Progenitor cell of endocrine pancreas (in vitro differentiated cells): ENCODE data around the gene KLF2. TPM values are rescaled to one million over a fixed set of nuclear protein-coding genes. Genes with fewer than 3 reads are reported as not detected.
"Not testable (repeated sequence)": the region's sequence is repeated elsewhere in the genome, so short reads cannot be mapped to it uniquely, and the experiment has no call there.

ENCODE experiments used
- DNase-seq: peaks from one replicate; pipeline ENCODE4 v3.0.0; 2021; ENCODE audit warnings: low spot score; ENCODE audit not compliant: unreplicated experiment
- H3K27ac Mint-ChIP-seq: 2 replicates; pipeline ENCODE4 v1.8.0; 2021; ENCODE audit warnings: mild to moderate bottlenecking, moderate library complexity, mixed read lengths
- H3K27me3 Mint-ChIP-seq: 2 replicates; pipeline ENCODE4 v1.8.0; 2021; ENCODE audit warnings: mixed read lengths
- H3K36me3 Mint-ChIP-seq: 2 replicates; pipeline ENCODE4 v1.8.0; 2022; ENCODE audit warnings: mixed read lengths; ENCODE audit not compliant: insufficient read depth
- H3K4me1 Mint-ChIP-seq: 2 replicates; pipeline ENCODE4 v1.8.0; 2021; ENCODE audit warnings: low read depth, mixed read lengths
- H3K4me3 Mint-ChIP-seq: 2 replicates; pipeline ENCODE4 v1.8.0; 2021; ENCODE audit warnings: low read depth, mild to moderate bottlenecking, moderate library complexity, mixed read lengths
- H3K9me3 Mint-ChIP-seq: 2 replicates; pipeline ENCODE4 v1.8.0; 2021; ENCODE audit warnings: low read depth, mixed read lengths
- CTCF ChIP-seq: fragments of 200-600 bp; sonication (generic); IDR thresholded peaks from one replicate; pipeline ENCODE4 v1.5.0; 2021; ENCODE audit warnings: antibody characterized with exemption, mild to moderate bottlenecking; ENCODE audit not compliant: unreplicated experiment
- long read RNA-seq: library from polyadenylated mRNA; unstranded; transcript quantifications from one replicate; pipeline ENCODE4 v2.0.0, GENCODE V29; 2020
- total RNA-seq: library from RNA; stranded (reverse); gene quantifications from 2 replicates; pipeline ENCODE4 v1.2.1, GENCODE V29; 2021

Gene KLF2
- total RNA-seq = 2.7 TPM in 2 replicates
- long read RNA-seq = 0 reads

- H3K27ac Mint-ChIP-seq = no peak within 1 kb of the TSS
- no peak within 1 kb of the TSS for H3K4me3 Mint-ChIP-seq
- H3K27me3 Mint-ChIP-seq = peaks cover 65% of the 10 kb centered on the region
- H3K4me1 Mint-ChIP-seq = peaks cover 7% of the 10 kb centered on the region
- no peaks in the 10 kb centered on the region for H3K36me3 Mint-ChIP-seq
- TF ChIP-seq CTCF = no peak
- no peaks in the 10 kb centered on the region for H3K9me3 Mint-ChIP-seq
- peak; percentile 53 for DNase-seq
These were observed at the start of gene KLF2 for GRCh38 chr19:16324384-16325160. TSS of gene KLF2 (plus strand) at chr19:16324826. CDS start at chr19:16324924, 98 bp downstream.

GRCh38 chr19:16280306-16280705 lies 44.3 kb upstream of the KLF2 start:
- no peak for DNase-seq
- H3K27ac Mint-ChIP-seq = no peak overlapping the region
- H3K4me3 Mint-ChIP-seq = no peak overlapping the region
- peaks cover 3% of the 10 kb centered on the region for H3K27me3 Mint-ChIP-seq
- H3K9me3 Mint-ChIP-seq = no peaks in the 10 kb centered on the region
- H3K4me1 Mint-ChIP-seq = peaks cover 2% of the 10 kb centered on the region
- H3K36me3 Mint-ChIP-seq = no peaks in the 10 kb centered on the region
- TF ChIP-seq CTCF = no peak

- no peaks in the 10 kb centered on the region for H3K36me3 Mint-ChIP-seq
- no peaks in the 10 kb centered on the region for H3K9me3 Mint-ChIP-seq
- no peak for TF ChIP-seq CTCF
- peaks cover 4% of the 10 kb centered on the region for H3K27me3 Mint-ChIP-seq
- no peak overlapping the region for H3K27ac Mint-ChIP-seq
- H3K4me3 Mint-ChIP-seq = no peak overlapping the region
- peaks cover 2% of the 10 kb centered on the region for H3K4me1 Mint-ChIP-seq
- no peak for DNase-seq
These were observed 42.9 kb upstream of the KLF2 start for GRCh38 chr19:16281743-16282142.

- no peaks in the 10 kb centered on the region for H3K9me3 Mint-ChIP-seq
- H3K36me3 Mint-ChIP-seq = no peaks in the 10 kb centered on the region
- H3K27me3 Mint-ChIP-seq = peaks cover 10% of the 10 kb centered on the region
- TF ChIP-seq CTCF = no peak
- peaks cover 2% of the 10 kb centered on the region for H3K4me1 Mint-ChIP-seq
- no peak for DNase-seq
- H3K4me3 Mint-ChIP-seq = no peak overlapping the region
- H3K27ac Mint-ChIP-seq = peak overlapping the region; percentile 89
These were observed 41.2 kb upstream of the KLF2 start for GRCh38 chr19:16283210-16284061.

DNA sequence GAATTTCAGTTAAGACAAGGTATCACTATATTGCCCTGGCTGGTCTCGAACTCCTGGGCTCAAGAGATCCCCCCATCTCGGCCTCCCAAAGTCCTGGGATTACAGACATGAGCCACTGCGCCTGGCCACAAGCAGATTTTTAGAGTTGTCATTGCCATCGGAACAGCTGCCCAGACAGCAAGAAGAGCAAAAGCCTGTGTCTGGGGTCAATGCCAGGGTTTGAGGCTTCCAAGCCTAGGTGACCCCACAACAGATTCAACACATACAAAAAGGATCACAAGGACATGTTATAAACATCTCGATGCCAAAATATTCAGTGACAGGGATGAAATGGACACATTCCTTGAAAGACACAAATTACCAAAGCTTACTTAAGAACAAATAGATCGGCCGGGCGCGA lies 40.1 kb upstream of the KLF2 start:
- no peak overlapping the region for H3K27ac Mint-ChIP-seq
- no peak for TF ChIP-seq CTCF
- H3K4me1 Mint-ChIP-seq = peaks cover 2% of the 10 kb centered on the region

GRCh38 chr19:16285079-16285478 lies 39.5 kb upstream of the KLF2 start:
- not testable (repeated sequence) for H3K4me1 Mint-ChIP-seq, H3K4me3 Mint-ChIP-seq, H3K9me3 Mint-ChIP-seq, DNase-seq, H3K27ac Mint-ChIP-seq, H3K36me3 Mint-ChIP-seq, H3K27me3 Mint-ChIP-seq

More for the DNA sequence above, 40.1 kb upstream of the KLF2 start:
- no peak overlapping the region for H3K4me3 Mint-ChIP-seq
- DNase-seq = no peak
- peaks cover 10% of the 10 kb centered on the region for H3K27me3 Mint-ChIP-seq
- H3K9me3 Mint-ChIP-seq = no peaks in the 10 kb centered on the region
- H3K36me3 Mint-ChIP-seq = no peaks in the 10 kb centered on the region
